Stimulated activated CD8-positive, alpha-beta memory T cell treated with anti-CD3 and anti-CD28 coated beads, Interleukin-15, amount 100 ng/mL, for 48 hours (primary cell): ENCODE results near the gene SIX6.
A peak's percentile ranks its signal among the peaks of the same experiment; 100 is the strongest.

Source experiments
- DNase-seq, 2 donors: peaks; one replicate each; pipeline ENCODE4 v3.0.0-alpha.2; 2020; ENCODE audit warnings: low read depth in 2 of 2

The SIX6 gene

GRCh38 chr14:60514378-60514740 is 5.4 kb downstream of the SIX6 start:
- no peak for DNase-seq

- DNase-seq, result no peak
Measured at GRCh38 chr14:60514741-60515491, 6.0 kb downstream of the SIX6 start.

DNA sequence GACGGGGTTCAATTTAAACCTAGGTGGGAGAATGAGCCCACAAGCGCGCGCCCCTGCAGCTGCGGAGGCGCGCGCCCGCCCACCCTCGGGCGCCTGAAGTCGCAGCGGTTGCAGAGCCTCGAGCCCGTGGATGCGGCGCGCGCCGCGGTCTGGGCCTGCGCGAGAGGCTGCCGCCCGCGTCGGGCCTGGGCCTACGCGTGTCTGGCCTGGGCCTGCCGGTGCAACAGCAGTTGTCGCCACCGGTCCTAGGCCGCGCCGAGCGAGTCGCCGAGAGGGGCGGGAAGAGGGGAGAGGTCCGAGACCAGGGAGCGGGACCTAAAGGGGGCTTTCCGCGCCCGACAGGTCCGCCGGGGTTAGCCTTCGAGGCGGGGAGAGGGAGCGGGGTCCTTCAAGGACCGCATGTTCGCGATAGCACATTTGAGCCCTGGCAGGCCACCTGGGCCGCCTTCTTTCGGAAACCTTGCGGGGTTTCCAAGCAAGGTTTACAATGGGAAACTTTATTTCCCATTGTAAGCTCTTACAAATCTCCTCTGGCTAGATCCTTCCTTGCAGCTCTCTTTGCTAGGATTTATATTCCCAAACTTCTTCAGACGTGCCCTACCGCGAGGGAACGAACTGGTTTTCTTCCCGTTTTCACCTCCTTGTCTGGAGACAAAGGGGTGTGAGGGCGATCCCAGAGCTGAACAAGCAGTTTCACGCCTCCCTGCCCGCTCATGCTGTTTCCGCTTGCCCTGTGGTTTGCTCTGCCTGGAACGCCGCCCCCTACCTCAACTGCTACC is 6.8 kb downstream of the SIX6 start:
- DNase-seq, result no peak

- no peak for DNase-seq
Measured at GRCh38 chr14:60532442-60532841, 23.5 kb downstream of the SIX6 start.

- no peak for DNase-seq
Measured at GRCh38 chr14:60537663-60538062, 28.7 kb downstream of the SIX6 start.

DNA sequence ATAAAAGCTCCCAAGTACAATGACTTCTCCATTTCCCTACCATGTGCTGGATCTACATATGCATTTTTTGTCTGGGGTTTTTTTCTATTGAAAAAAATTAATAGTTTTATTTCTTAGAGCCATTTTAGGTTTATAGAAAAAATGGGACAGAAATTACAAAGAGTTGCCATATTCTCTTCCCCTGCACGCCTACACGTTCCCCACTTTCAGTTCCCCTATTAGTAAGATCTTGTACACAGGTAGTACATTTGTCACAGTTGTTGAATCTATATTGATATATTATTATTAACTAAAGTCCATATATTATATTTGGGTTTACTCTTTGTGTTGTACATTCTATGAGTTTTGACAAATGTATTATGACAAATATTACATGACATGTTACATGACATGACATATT is 35.7 kb downstream of the SIX6 start:
- DNase-seq, result no peak

DNA sequence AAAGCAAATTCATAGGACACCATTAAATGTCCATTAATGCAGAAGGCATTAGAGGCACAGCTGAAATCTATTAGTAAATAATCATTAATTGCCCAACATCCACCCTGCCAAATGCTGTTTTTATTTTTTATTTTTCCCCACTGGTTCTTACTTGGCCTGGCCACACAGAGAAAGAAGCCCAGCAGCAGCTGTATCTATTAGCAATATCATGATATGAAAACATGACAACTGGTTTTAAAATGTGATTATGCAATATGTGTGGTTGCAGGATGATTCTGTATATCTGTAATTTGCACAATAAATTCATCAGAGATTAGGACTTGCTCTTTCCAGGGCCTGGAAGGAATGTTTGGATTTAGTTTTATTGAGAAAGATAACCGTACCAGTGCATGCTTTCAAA is 44.9 kb downstream of the SIX6 start:
- DNase-seq, result no peak

DNA sequence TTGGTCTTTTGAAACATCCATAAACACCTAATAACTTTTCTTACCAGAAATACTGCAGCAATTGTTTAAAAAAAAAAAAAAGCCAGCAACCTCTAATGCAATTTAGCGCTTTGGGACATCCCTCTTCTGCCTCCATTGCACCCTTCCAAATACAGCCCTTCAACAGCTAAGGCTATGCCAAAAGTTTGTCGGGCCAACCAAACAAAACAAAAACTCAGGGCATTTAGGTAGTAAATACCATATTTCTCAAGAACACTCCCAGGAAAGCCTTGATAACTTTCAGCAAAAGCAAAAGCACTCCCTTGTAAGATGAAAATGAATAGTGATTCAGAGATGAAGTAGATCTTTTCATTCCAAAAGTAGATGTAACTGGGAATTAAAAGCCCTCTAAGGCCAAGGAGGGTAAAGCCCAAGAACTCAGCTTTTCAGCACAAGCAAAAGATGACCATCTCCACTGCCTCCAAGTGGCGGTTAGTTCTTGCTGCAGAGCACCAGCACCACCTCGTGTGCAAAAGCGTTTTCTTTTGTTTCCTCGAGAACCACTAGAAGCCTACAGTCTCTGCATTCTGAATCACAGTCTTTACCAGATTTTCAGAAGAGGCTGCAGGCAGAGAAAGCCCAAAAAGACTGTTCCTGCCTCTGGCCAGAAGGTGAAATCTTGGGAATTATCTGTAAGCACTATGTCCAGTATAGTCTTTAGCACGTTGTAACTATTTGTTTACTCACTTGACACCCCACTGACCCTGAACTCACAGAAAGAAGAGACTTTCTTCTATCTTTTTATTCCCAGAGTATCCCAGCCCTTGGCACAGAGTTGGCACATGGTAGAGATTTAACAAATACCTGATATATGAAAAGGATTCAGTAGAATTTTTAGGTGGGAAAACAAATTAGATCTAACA is 53.1 kb downstream of the SIX6 start:
- peak in 1 of 2 donors; percentile 1 for DNase-seq
